ENCODE measurements around the gene TCF7L2.

Gene TCF7L2

DNA sequence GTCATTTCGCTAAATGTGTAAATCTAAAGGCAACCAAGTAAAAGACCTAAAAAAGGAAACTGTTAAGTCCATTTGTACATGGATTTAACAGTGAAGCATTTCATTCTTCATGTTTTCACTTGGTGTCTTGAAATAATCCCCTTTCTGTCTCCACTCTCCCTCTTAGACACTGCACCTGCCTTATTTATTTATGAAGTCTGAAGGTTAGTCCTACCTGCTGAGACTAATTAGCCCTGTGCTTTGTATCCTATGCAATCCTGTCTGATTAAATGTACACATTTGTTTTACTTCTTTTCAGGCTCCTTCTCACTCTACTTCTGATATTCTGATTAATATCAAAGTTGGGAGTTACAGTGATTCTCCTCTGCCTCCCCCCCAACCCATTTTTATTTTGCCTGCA lies 1.9 kb upstream of the TCF7L2 start:
- DNase-seq (ENCODE audit: low spot score) = no peak

DNA sequence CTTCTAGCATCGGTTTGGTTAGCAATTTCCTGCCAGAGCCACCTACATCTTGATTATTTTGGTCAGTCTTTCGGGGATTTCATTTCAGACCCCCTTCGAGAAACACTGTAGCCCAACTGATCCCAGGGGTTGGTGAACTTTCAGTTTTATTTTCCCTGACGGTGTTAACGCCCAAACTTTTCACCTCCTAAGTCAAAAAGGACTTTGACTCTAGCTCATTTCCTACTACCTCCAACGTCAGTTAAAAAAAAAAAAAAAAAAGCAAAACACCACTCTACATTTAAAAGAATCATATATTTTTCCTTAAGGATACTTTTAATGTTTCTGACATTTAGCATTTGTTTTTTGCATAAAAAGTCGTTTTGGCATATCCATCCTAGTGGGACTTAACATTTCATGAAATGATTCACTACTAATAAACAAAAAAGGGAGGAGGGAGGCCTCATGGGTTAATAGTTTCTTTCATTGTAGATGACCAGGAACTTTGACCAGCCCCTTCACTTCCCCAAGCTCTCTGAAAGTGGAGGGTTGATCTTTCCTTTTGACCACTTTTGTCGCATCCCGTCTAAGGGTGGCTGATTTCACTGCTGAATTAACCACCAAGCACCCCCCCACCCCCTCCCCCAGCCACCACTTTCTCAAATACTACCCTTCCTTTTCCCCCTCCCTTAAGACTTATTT lies 764 bp upstream of the TCF7L2 start:
- DNase-seq (ENCODE audit: low spot score) = no peak

GRCh38 chr10:112950714-112951358 lies 789 bp downstream of the TCF7L2 start:
- DNase-seq (ENCODE audit: low spot score) = no peak

- peak; percentile 59 for DNase-seq (ENCODE audit: low spot score)
Measured at GRCh38 chr10:112951359-112952281, 1.6 kb downstream of the TCF7L2 start.

DNA sequence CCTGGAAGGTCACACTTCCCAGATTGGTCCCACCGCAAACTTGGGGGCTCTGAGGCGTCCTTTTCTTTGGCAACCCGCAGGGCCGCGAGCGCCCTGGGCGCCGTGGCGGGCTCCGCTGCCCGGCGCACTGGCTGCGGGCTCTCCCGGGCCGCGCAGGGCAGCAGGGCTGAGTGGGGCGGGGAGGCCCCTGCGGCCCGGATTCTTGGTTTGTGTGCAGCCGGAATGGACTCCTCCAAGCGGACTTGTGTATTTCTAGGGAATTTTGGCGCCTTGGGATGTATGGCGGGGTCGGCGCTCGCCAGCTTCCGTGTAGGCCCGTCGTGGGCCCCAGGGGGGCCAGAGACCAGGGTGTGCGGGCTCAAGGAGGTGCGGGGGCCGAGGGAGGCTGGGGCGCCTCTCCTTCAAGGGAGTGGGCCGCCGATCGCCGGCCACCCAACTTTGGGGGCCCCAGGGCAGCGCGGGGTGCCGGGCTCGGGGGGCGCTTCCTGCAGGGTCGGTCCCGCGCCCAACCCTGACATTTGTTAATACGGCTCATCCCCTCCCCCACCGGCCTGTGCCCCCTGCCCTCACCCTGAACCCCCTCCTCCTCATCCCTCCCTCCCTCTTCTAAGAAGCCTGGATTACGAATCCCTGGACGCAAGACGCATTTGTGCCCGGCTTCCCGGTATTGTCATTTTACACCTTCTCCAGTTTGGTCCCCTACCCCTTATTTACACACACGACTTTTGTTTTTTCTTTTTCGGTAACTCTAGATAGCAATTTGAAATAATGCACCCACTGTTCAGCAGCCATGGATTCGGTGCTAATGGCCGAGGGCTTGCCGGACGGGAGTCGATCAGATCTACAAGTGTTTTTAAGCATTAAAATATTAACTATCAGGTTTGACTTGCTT lies 2.5 kb downstream of the TCF7L2 start:
- peak; percentile 37 for DNase-seq (ENCODE audit: low spot score)

DNA sequence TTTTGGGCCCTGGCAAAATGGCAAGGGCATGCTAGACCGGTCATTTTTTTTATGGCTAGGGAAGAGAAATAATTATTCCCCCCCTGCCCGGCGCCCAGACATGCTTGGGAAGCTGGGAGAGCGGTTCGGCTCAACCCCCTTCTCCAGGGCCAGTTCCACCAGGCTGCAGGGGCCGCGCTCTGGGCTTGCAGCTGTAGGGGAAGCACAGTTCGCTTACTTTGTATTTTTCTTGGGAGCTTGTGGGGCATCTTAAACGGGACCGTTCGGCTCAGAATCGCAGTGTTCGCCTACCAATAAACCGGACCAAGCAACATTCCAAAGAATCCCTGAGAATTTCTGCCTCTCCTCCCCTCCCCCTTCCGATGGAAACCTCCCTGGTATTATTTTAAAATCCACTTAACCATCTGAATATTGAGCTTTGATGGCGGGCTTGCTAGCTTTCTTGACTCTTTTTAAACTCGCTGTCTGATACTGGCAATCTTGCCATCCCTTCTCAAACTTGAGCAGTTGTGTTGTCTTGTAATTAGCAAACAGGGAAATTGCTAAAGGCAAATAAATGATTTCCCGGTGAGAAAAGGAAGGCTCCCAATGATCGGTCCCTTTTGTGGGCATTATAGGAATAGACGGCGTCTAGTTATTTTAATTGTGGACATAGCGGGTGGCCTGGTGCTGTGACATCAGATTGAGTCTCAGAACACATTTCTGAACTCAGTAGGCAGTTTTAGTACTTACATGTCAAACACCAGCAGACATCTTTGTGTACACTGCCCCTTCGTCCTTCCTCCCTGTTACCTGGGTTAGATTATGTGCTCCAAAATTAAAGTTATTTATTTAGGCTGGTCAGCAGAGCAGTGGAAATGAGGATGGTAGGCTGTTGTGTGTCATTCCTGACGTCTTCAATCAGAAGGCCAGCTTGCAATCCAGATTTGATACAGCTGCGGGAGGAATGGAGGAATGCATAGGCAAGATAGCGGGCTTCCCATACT lies 3.4 kb downstream of the TCF7L2 start:
- no peak for DNase-seq (ENCODE audit: low spot score)

DNA sequence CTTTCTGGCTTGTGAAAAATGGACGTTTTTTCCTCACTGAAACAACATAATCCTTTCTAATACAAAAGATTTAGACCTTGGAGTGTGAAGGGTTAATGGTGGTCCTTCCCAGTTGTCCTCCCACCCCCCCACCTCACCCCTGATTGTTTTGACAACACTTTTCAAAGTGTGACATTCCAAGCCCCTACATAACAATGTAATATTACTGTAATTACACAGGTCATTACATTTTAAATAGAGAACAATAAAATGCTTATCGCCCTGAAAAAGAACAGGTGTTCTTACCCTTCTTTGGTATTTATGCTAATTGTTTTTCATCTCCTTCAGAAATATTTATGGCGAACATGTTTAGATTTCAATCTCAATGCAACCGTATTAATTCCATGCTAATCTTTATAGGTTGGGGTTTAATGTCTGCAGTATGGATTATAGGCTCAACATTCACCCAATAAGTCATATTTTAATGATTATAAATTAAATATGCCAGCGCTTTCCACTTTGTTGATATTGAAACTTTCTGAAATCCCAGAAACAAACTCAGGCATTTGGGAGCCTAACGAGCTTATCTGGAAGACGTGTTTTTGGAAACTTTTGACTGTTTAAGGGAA lies 5.0 kb downstream of the TCF7L2 start:
- no peak for DNase-seq (ENCODE audit: low spot score)

- peak; percentile 46 for DNase-seq (ENCODE audit: low spot score)
Measured at GRCh38 chr10:112955582-112956421, 5.8 kb downstream of the TCF7L2 start.

DNA sequence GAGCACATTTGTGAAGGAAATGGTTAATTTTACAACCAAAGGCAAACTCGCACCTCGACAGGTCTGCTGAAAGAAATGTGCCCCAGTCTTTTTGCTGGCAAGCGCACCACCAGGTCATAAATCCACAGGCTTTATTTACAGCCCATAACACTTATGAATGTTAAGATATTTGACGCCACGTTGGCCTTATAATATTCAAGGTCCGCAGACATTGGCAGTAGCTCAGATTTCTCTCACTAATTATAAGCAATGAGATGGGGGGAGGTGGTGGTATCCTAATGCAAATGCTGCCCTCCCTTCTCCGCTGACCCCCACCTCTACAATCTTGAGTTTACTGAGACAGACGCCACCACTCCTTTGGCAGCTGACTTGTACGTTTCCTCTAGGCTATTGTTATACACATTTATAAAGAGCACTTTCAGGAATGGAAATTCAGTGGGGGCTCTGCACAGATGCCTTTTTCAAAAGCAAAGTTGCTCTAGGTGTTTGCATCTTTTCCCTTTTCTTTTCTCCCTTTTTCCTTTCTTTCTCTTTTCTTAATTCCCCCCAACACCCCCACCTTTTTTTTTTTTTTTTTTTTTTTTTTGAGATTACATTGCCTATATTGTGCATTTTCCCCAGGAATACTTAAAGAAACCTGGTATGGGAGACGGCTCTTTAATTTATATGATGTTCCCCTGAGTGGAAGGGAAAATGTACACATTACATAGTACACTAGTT lies 6.7 kb downstream of the TCF7L2 start:
- DNase-seq (ENCODE audit: low spot score) = no peak

DNA sequence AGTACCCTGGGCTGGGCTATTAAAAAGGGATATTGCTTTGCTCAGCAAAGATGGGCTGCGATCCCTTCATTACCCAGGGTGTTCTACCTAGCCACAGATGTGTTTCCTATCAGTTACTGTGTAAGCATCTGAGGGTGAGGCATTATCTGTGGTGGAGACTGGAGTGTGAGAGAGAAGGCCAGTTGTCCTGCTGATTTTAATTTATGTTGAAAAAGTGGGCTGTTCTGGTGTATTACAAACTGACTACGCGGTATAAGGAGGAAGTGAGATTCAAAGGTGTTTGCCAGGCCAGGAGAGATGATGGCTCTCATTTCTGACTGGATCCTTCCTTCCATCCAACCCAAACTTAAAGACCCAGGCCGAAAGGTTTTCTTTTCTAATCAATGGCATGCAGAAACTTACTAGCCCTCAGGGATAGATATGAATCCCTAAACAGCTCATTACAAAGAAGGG lies 7.6 kb downstream of the TCF7L2 start:
- no peak for DNase-seq (ENCODE audit: low spot score)

DNA sequence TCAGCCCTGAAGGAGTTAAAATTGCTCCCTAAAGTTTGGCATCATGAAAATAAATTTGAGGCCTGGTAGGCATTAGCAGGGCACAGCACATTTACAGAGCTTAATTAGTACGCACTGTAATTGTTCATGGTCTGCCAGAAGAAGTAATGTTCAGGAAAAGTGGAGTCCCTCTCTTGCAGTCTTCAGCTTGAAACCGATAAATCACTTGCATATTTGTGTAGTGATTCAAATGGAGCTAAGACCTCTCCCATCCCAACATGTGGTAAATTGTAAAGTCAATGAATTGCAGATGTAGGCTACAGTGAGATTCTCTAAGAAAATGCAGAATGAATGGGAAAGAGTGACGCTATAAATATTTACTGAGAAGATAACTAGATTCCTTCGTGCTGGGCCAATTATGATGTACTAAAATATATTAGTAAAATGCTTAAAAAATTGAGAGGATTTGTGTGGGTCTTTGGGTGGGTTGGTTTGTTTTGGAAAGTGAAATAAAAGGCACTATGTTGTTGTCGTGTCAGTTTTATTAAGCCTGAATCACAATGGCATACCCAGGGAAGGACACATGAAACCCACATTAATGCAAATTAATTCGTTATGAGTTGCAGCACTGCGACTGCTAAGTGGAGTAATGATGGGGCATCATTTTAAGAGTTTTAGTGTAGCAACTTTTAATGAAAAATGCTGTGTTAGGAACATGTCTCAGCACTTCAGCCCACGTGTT lies 8.4 kb downstream of the TCF7L2 start:
- DNase-seq (ENCODE audit: low spot score) = peak; percentile 70

DNA sequence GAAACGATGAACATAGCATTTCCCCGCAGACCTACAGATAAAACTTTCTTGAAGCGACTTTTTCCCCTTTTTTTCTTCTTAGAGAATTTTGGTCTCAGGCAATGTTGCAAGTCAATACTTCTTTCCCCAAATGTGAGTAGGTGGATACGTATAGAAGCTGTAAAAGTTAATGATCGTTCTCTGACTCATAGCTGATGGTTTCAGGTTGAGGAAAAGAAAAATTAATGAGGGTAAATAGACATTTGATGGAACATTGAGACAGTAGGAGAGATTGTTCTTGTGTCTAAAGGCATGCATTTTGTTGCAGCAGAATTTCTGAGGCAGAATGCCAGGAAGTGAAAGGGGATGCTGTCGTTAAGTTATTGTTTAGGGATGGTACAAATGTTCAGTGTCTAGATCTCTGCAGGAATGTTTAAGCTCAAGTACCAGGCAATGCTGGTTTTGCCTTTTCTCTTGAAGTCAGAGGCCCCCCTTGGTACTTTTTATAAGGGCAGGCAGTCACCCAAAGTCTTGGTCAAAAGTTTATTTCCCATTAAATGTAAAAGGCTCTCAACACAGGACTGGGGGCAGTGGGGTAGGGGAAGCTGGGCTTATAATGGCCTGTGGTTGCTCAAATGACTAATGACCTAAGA lies 9.3 kb downstream of the TCF7L2 start:
- no peak for DNase-seq (ENCODE audit: low spot score)

DNA sequence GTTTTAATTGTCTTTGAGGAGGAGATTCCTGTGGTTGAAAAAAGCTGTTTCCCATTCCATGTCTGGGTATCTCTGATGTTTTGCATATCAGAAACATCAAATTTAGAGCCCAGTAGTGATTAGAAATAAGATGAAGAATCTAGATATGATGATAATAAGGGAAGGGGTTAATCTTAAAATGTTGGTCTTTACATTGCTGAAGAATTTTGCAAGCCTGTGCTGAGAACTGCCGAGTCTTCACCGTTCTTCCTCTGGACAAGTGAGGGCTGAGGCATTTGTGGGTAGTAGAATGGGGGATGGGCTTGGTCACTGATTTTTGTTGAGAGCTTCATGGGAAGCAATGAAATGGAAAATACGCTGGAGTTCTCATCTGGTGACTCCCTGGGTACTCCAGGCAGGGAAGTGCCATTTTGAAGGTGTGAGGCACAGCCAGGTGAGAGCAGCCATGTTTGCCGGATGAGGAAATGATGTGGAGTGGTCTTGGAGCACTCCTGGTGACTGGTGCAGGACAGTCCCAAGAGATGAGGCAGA lies 10.2 kb downstream of the TCF7L2 start:
- no peak for DNase-seq (ENCODE audit: low spot score)

- no peak for DNase-seq (ENCODE audit: low spot score)
Measured at GRCh38 chr10:112961609-112962008, 11.6 kb downstream of the TCF7L2 start.

DNA sequence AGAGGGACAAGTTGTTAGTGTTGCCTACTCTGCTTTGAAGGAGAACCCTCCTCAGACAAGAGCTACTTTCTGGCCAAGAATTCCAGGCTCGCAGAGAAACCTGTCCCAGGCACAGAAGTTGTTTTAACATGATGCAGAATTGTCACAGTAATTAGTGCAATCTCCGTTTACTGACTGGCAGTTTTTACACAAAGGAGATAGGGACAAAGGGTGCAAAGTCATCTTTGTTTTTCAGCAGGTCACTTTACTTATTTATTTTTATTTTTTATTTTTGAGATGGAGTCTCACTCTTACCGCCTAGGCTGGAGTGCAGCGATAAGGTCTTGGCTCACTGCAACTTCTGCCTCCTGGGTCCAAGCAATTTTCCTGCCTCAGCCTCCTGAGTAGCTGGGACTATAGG lies 12.3 kb downstream of the TCF7L2 start:
- DNase-seq (ENCODE audit: low spot score) = no peak

- DNase-seq (ENCODE audit: low spot score) = no peak
Measured at GRCh38 chr10:112963835-112964234, 13.8 kb downstream of the TCF7L2 start.

DNA sequence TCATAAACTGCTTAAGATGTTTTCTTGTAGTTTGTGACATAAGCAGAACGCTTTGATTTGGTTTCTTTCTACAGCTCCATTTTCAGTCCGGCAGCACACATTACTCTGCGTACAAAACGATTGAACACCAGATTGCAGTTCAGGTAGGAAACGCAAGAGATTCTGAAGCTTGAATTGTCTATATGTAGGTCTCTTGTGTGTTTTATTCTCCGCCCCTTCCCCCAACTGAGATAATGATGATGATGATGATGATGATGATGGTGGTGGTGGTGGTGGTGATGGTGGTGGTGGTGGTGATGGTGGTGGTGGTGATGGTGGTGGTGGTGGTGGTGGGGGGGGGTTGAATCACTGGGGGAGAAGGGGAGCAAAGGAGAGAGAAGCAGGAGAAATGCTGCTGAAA lies 14.4 kb downstream of the TCF7L2 start:
- no peak for DNase-seq (ENCODE audit: low spot score)
